Thyroid gland (tissue), 4 donors: ENCODE results near the gene FLT1. TPM values are rescaled to one million over a fixed set of nuclear protein-coding genes. Genes with fewer than 3 reads are reported as not detected.

Experiments used
- DNase-seq, 2 donors: peaks; one replicate each; pipeline ENCODE4 v3.0.0-alpha.2; 2019
- H3K27ac ChIP-seq, 3 donors: fragments of 200-600 bp; sonication (generic); 1 replicate in 2 of 3; 2 replicates in 1 of 3; pipeline ENCODE4 v1.5.1; 2016 to 2019; ENCODE audit warnings: mild to moderate bottlenecking in 1 of 3, moderate library complexity in 1 of 3
- H3K27me3 ChIP-seq: fragments of 200-600 bp; sonication (generic); one replicate; pipeline ENCODE4 v1.5.1; 2019
- H3K36me3 ChIP-seq, 2 donors: fragments of 200-600 bp; sonication (generic); one replicate each; pipeline ENCODE4 v1.5.1; 2016 to 2019
- H3K4me1 ChIP-seq, 2 donors: fragments of 200-600 bp; sonication (generic); one replicate each; pipeline ENCODE4 v1.5.1; 2017 to 2019
- H3K4me3 ChIP-seq, 3 donors: fragments of 200-600 bp; sonication (generic); replicated peaks in 1 of 3; 1 replicate in 2 of 3; 2 replicates in 1 of 3; pipeline ENCODE4 v1.5.1; 2016; ENCODE audit warnings: mild to moderate bottlenecking in 1 of 3
- H3K9me3 ChIP-seq: fragments of 200-600 bp; sonication (generic); one replicate; pipeline ENCODE4 v1.5.1; 2017
- POLR2A ChIP-seq, 2 donors: fragments of 450-650 bp; IDR thresholded peaks; one replicate each; pipeline ENCODE4 v1.6.1; 2017; ENCODE audit warnings: antibody characterized with exemption in 2 of 2, mild to moderate bottlenecking in 2 of 2, moderate library complexity in 1 of 2
- WGBS, 2 donors: methylation state at CpG; one replicate each; pipeline ENCODE4 v1.1.5; 2017; 5-methylcytosine and 5-hydroxymethylcytosine counted together
- intact Hi-C: fragments of 100-400 bp; cut with DNase I; formaldehyde crosslinking; loops from one replicate; pipeline ENCODE4 v1.15.1; 2023
- total RNA-seq, 4 donors: library from RNA; depleted of rRNA; stranded (reverse); fragments of >200 nt; gene quantifications; one replicate each; pipeline ENCODE4 v1.2.3, GENCODE V29; 2016
- TF ChIP-seq, protein P1 (sequence below), 6 experiments: fragments of 200-600 bp in 3 of 6; fragments of 450-650 bp in 3 of 6; sonication (generic) in 3 of 6; IDR thresholded peaks; one replicate each; pipeline ENCODE4 v1.5.1; 2016 to 2019; ENCODE audit warnings: antibody characterized with exemption in 6 of 6, mild to moderate bottlenecking in 2 of 6, inconsistent platforms in 1 of 6, moderate library complexity in 1 of 6

FLT1 gene
- total RNA-seq, 4 donors from 2014 or later = 23.4 to 132 (median 44.4) TPM

DNA sequence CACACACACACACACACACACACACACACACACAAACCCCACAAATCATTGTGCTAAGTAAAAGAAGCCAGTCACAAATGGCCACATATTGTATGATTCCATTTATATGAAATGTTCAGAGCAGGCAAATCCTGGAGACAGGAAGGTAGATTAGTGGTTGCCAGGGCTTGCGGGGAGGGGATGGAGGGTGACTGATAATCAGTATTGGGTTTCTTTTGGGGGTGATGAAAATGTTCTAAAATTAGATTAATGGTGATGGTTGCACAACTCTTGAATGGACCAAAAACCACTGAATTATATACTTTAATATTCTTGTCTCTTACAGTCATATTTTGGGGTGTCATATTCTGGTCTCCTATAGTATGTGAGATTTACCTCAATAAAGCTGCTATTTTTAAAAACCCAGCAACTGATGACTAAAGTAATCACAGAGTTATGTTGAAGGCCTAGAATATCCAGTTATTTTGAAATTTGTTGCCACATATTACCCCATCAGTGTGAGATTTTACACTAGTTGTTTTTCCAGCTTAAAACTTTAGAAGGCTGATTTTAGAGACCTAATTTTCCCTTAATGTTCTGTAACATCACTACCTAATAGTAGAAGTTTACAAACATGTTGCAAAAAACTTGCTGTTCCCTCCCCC, 20.3 kb downstream of the FLT1 start:
- TF ChIP-seq POLR2A (IDR thresholded peaks at IDR 0.05) = no peak
- TF ChIP-seq, protein P1, sequence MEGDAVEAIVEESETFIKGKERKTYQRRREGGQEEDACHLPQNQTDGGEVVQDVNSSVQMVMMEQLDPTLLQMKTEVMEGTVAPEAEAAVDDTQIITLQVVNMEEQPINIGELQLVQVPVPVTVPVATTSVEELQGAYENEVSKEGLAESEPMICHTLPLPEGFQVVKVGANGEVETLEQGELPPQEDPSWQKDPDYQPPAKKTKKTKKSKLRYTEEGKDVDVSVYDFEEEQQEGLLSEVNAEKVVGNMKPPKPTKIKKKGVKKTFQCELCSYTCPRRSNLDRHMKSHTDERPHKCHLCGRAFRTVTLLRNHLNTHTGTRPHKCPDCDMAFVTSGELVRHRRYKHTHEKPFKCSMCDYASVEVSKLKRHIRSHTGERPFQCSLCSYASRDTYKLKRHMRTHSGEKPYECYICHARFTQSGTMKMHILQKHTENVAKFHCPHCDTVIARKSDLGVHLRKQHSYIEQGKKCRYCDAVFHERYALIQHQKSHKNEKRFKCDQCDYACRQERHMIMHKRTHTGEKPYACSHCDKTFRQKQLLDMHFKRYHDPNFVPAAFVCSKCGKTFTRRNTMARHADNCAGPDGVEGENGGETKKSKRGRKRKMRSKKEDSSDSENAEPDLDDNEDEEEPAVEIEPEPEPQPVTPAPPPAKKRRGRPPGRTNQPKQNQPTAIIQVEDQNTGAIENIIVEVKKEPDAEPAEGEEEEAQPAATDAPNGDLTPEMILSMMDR (IDR thresholded peaks at IDR 0.05) = no peak
- 97 to 100% methylated on average over 1 of the region's 1 CpG for WGBS, 2 donors
- DNase-seq = no peak
- Histone ChIP-seq H3K27me3 (no peaks in the 10 kb centered on the region), H3K4me3 (no peak overlapping the region), H3K27ac (no peak overlapping the region), H3K36me3 (no peaks in the 10 kb centered on the region), H3K4me1 (no peaks in the 10 kb centered on the region), H3K9me3 (no peaks in the 10 kb centered on the region)
- intact Hi-C loops = no loop called here

DNA sequence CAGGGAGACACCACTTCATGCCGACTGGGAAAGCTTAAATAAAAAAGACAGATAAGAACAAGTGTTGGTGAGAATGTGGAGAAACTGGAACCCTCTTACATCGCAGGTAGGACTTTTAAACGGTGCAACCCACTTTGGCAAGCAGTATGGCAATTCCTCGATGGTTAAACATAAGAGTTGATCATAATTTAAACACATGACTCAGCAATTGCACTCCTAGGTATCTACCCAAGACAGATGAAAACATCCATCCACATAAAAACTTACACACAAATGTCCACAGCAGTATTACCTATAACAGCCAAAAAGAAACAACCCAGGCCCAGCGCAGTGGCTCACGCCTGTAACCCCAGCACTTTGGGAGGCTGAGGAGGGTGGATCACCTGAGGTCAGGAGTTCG, 21.9 kb downstream of the FLT1 start:
- Histone ChIP-seq H3K27me3 (no peaks in the 10 kb centered on the region), H3K27ac (no peak overlapping the region), H3K36me3 (no peaks in the 10 kb centered on the region), H3K4me3 (no peak overlapping the region), H3K9me3 (no peaks in the 10 kb centered on the region), H3K4me1 (no peaks in the 10 kb centered on the region)
- 84 to 91% methylated on average over 7 of the region's 7 CpGs for WGBS, 2 donors
- intact Hi-C loops = no loop called here
- no peak for TF ChIP-seq POLR2A (IDR thresholded peaks at IDR 0.05)
- TF ChIP-seq, protein P1 (IDR thresholded peaks at IDR 0.05) = no peak
- DNase-seq = no peak

DNA sequence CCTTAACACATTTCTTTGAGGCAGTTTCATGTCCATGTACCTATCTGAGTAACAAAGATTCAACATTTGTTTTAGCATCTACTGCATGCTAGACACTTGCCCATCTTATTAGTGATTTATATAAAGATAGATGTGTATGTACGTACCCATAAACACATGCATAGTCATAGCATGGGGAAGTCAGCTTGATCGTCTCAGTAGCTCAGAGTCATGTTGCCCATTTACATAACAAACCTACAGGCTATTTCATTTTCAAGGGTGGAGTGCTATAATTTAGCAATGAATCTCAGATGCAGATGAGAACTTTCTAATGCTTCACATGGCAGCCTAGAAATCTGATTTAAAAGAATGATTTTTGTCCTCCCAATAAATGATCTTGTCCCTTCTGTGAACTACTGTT, 23.5 kb downstream of the FLT1 start:
- H3K36me3 ChIP-seq = no peaks in the 10 kb centered on the region
- 87 to 95% methylated on average over 2 of the region's 2 CpGs for WGBS, 2 donors

DNA sequence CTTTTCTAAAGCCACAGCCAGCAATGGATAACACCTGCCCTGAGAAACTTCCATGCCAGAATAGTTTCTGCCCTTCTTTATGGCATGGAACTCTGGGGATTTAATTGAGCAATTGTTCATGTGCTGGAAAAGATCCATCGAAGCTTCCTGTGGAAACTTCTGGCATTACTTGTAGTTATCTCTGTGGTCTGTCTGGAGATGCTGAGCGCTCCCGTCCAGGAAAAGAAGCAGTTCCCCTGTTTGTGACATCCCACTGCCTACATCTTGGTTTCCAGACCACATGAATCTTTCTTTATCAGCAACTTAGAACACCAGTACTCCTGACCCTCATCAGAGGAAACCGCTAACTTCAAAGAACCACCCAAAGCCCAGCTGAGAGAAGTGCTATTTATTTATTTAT, 24.6 kb downstream of the FLT1 start:
- no peak for DNase-seq
- no peaks in the 10 kb centered on the region for H3K9me3 ChIP-seq
- intact Hi-C loops = no loop called here
- TF ChIP-seq, protein P1 (IDR thresholded peaks at IDR 0.05) = no peak
- TF ChIP-seq POLR2A (IDR thresholded peaks at IDR 0.05) = no peak
- WGBS, 2 donors = 77 to 83% methylated on average over 4 of the region's 4 CpGs
- H3K27me3 ChIP-seq = no peaks in the 10 kb centered on the region
- no peaks in the 10 kb centered on the region for H3K4me1 ChIP-seq
- no peak overlapping the region for H3K27ac ChIP-seq
- no peak overlapping the region for H3K4me3 ChIP-seq
- H3K36me3 ChIP-seq = no peaks in the 10 kb centered on the region

More for the DNA sequence above, 23.5 kb downstream of the FLT1 start:
- H3K9me3 ChIP-seq = no peaks in the 10 kb centered on the region
- no peaks in the 10 kb centered on the region for H3K27me3 ChIP-seq
- TF ChIP-seq, protein P1 (IDR thresholded peaks at IDR 0.05) = no peak
- TF ChIP-seq POLR2A (IDR thresholded peaks at IDR 0.05) = no peak
- no peak overlapping the region for H3K27ac ChIP-seq
- H3K4me1 ChIP-seq = no peaks in the 10 kb centered on the region
- H3K4me3 ChIP-seq = no peak overlapping the region
- intact Hi-C loops = no loop called here
- no peak for DNase-seq

DNA sequence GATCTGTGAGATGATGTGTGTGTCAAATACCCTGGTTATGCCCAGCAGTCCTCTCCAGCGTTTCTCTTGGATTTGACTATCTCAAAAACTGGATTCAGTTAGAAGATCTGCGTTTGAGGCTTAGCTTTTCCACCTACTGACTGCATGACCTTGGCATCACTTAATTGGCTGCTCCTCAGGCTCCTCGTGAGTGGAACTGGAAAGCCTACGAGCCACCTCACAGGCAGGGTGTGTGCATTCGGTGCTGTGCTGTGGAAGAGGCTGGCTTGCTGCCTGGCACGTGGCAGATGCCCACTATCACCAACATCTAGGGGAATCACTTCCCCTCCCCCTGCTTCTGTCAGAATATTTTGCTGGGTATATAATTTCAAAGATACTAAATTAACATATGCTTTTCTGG, 25.6 kb downstream of the FLT1 start:
- Histone ChIP-seq H3K4me3 (no peak overlapping the region), H3K36me3 (no peaks in the 10 kb centered on the region), H3K4me1 (no peaks in the 10 kb centered on the region), H3K27ac (no peak overlapping the region), H3K27me3 (no peaks in the 10 kb centered on the region), H3K9me3 (no peaks in the 10 kb centered on the region)
- no peak for DNase-seq
- intact Hi-C loops = no loop called here
- 76 to 79% methylated on average over 6 of the region's 6 CpGs for WGBS, 2 donors
- TF ChIP-seq, protein P1 (IDR thresholded peaks at IDR 0.05) = no peak
- no peak for TF ChIP-seq POLR2A (IDR thresholded peaks at IDR 0.05)
